Peyer's patch (tissue), 4 donors: ENCODE measurements around the gene RPS6KB2.

Experiments
- POLR2A ChIP-seq, 2 donors: fragments of 450-650 bp; IDR thresholded peaks; one replicate each; pipeline ENCODE4 v1.5.1; 2017; ENCODE audit warnings: antibody characterized with exemption in 2 of 2, mild to moderate bottlenecking in 2 of 2, moderate library complexity in 2 of 2
- TF ChIP-seq, protein P1 (sequence below), 6 experiments: fragments of 450-650 bp in 4 of 6; fragments of 200-600 bp in 2 of 6; sonication (generic) in 1 of 6; IDR thresholded peaks; one replicate each; pipeline ENCODE4 v1.5.1; 2017 to 2019; ENCODE audit warnings: antibody characterized with exemption in 6 of 6, mild to moderate bottlenecking in 3 of 6, moderate library complexity in 1 of 6

- peak; percentile 59 to 80 for TF ChIP-seq POLR2A (IDR thresholded peaks at IDR 0.05)
- TF ChIP-seq, protein P1, sequence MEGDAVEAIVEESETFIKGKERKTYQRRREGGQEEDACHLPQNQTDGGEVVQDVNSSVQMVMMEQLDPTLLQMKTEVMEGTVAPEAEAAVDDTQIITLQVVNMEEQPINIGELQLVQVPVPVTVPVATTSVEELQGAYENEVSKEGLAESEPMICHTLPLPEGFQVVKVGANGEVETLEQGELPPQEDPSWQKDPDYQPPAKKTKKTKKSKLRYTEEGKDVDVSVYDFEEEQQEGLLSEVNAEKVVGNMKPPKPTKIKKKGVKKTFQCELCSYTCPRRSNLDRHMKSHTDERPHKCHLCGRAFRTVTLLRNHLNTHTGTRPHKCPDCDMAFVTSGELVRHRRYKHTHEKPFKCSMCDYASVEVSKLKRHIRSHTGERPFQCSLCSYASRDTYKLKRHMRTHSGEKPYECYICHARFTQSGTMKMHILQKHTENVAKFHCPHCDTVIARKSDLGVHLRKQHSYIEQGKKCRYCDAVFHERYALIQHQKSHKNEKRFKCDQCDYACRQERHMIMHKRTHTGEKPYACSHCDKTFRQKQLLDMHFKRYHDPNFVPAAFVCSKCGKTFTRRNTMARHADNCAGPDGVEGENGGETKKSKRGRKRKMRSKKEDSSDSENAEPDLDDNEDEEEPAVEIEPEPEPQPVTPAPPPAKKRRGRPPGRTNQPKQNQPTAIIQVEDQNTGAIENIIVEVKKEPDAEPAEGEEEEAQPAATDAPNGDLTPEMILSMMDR (IDR thresholded peaks at IDR 0.05) = peak; percentile 12 to 59 (median 32)
Measured at GRCh38 chr11:67482827-67483798, 54.8 kb downstream of the RPS6KB2 start, which contains the start of gene AIP.
